GM08714 (cell line): ENCODE data around the gene POLK.
A peak's percentile ranks its signal among the peaks of the same experiment; 100 is the strongest.
"Not testable (repeated sequence)": the region's sequence is repeated elsewhere in the genome, so short reads cannot be mapped to it uniquely, and the experiment has no call there.

Experiments used
- H3K4me3 ChIP-seq: fragments of 200-500 bp; sonication (Bioruptor generic); 2 replicates; pipeline ENCODE4 v1.5.1; 2014; ENCODE audit warnings: mild to moderate bottlenecking, low read length, inconsistent platforms
- ZNF274 ChIP-seq: IDR thresholded peaks from 2 replicates; pipeline ENCODE4 v1.6.1; 2012; ENCODE audit warnings: mild to moderate bottlenecking, low read depth, low read length

The POLK gene

GRCh38 chr5:75511435-75512382, at the start of gene POLK, which contains the start of gene CERT1:
Gene POLK (plus strand): TSS chr5:75511891.
Gene CERT1 (minus strand): TSS chr5:75511629. CDS start chr5:75511207, 422 bp downstream.
- no peak for TF ChIP-seq ZNF274
- H3K4me3 ChIP-seq: peak within 1 kb of the TSS; percentile 90

GRCh38 chr5:75463726-75464125, 48.0 kb upstream of the POLK start:
- no peak for TF ChIP-seq ZNF274

GRCh38 chr5:75465480-75465879, 46.2 kb upstream of the POLK start:
- no peak for TF ChIP-seq ZNF274
- no peak overlapping the region for H3K4me3 ChIP-seq

More at GRCh38 chr5:75463726-75464125, 48.0 kb upstream of the POLK start:
- no peak overlapping the region for H3K4me3 ChIP-seq

- no peak overlapping the region for H3K4me3 ChIP-seq
- TF ChIP-seq ZNF274: no peak
Measured at GRCh38 chr5:75466006-75466716, 45.5 kb upstream of the POLK start.

- no peak for TF ChIP-seq ZNF274
- no peak overlapping the region for H3K4me3 ChIP-seq
Measured at GRCh38 chr5:75468593-75468992, 43.1 kb upstream of the POLK start.

GRCh38 chr5:75469017-75469416, 42.7 kb upstream of the POLK start:
- H3K4me3 ChIP-seq: no peak overlapping the region
- no peak for TF ChIP-seq ZNF274

- H3K4me3 ChIP-seq: no peak overlapping the region
- no peak for TF ChIP-seq ZNF274
Measured at GRCh38 chr5:75471193-75471592, 40.5 kb upstream of the POLK start.

GRCh38 chr5:75472973-75473372, 38.7 kb upstream of the POLK start:
- H3K4me3 ChIP-seq: no peak overlapping the region
- TF ChIP-seq ZNF274: no peak

- TF ChIP-seq ZNF274: no peak
- H3K4me3 ChIP-seq: no peak overlapping the region
Measured at GRCh38 chr5:75473463-75473862, 38.2 kb upstream of the POLK start.

GRCh38 chr5:75475364-75475763, 36.3 kb upstream of the POLK start:
- no peak overlapping the region for H3K4me3 ChIP-seq

GRCh38 chr5:75481024-75481423, 30.7 kb upstream of the POLK start:
- no peak for TF ChIP-seq ZNF274

More at GRCh38 chr5:75475364-75475763, 36.3 kb upstream of the POLK start:
- TF ChIP-seq ZNF274: no peak

GRCh38 chr5:75482482-75482881, 29.2 kb upstream of the POLK start:
- H3K4me3 ChIP-seq: no peak overlapping the region
- no peak for TF ChIP-seq ZNF274

More at GRCh38 chr5:75481024-75481423, 30.7 kb upstream of the POLK start:
- no peak overlapping the region for H3K4me3 ChIP-seq

GRCh38 chr5:75484605-75485004, 27.1 kb upstream of the POLK start:
- TF ChIP-seq ZNF274: no peak

GRCh38 chr5:75489847-75490246, 21.8 kb upstream of the POLK start:
- H3K4me3 ChIP-seq: not testable (repeated sequence)

More at GRCh38 chr5:75484605-75485004, 27.1 kb upstream of the POLK start:
- H3K4me3 ChIP-seq: no peak overlapping the region

GRCh38 chr5:75491621-75492020, 20.1 kb upstream of the POLK start:
- no peak for TF ChIP-seq ZNF274
- no peak overlapping the region for H3K4me3 ChIP-seq

- no peak for TF ChIP-seq ZNF274
- H3K4me3 ChIP-seq: no peak overlapping the region
Measured at GRCh38 chr5:75496026-75496425, 15.7 kb upstream of the POLK start.
